ENCODE measurements around the gene ANKRD33B. TPM values are rescaled to one million over a fixed set of nuclear protein-coding genes. Genes with fewer than 3 reads are reported as not detected.

ANKRD33B gene
- total and polyA plus RNA-seq, 2 experiments from 2014 or later: 1.5 to 2.0 TPM

GRCh38 chr5:10642367-10642766, 78.5 kb downstream of the ANKRD33B start:
- WGBS (ENCODE audit: low lambda C conversion rate, missing lambda C conversion rate): 79% methylated on average over 7 of the region's 7 CpGs
- no peak for DNase-seq (ENCODE audit: low spot score)
- H3K4me2 ChIP-seq: no peak overlapping the region
- H3K4me3 ChIP-seq: no peak overlapping the region
- H3K9me3 ChIP-seq (ENCODE audit: low read depth): no peaks in the 10 kb centered on the region
- no peaks in the 10 kb centered on the region for H3K9me2 ChIP-seq (replicated peaks; ENCODE audit: insufficient read depth)
- no peak overlapping the region for H3K27ac ChIP-seq
- H3K79me2 ChIP-seq: no peaks in the 10 kb centered on the region
- no peak for TF ChIP-seq EZH2phosphoT487 (IDR thresholded peaks at IDR 0.05; ENCODE audit: low read depth, severe bottlenecking, unreplicated experiment)
- no peak for TF ChIP-seq EZH2 (IDR thresholded peaks at IDR 0.05; ENCODE audit: borderline replicate concordance)
- no peak for TF ChIP-seq CTCF (IDR thresholded peaks at IDR 0.05; ENCODE audit: poor library complexity)
- no peaks in the 10 kb centered on the region for H3K36me3 ChIP-seq (replicated peaks; ENCODE audit: insufficient read depth, low read depth)
- H3K27me3 ChIP-seq: peaks cover 7% of the 10 kb centered on the region
- H2AFZ ChIP-seq: no peak overlapping the region
- no peaks in the 10 kb centered on the region for H4K20me1 ChIP-seq (ENCODE audit: insufficient read depth, poor library complexity, severe bottlenecking)
- no peaks in the 10 kb centered on the region for H3K4me1 ChIP-seq (ENCODE audit: insufficient read depth)

GRCh38 chr5:10644192-10644591, 80.3 kb downstream of the ANKRD33B start:
- H3K9me3 ChIP-seq (ENCODE audit: low read depth): no peaks in the 10 kb centered on the region
- 82% methylated on average over 9 of the region's 9 CpGs for WGBS (ENCODE audit: low lambda C conversion rate, missing lambda C conversion rate)
- H3K4me3 ChIP-seq: no peak overlapping the region
- no peaks in the 10 kb centered on the region for H3K36me3 ChIP-seq (replicated peaks; ENCODE audit: insufficient read depth, low read depth)
- no peak for DNase-seq (ENCODE audit: low spot score)
- no peaks in the 10 kb centered on the region for H3K79me2 ChIP-seq
- no peak overlapping the region for H3K4me2 ChIP-seq
- H3K9me2 ChIP-seq (replicated peaks; ENCODE audit: insufficient read depth): no peaks in the 10 kb centered on the region
- no peaks in the 10 kb centered on the region for H3K27me3 ChIP-seq
- H4K20me1 ChIP-seq (ENCODE audit: insufficient read depth, poor library complexity, severe bottlenecking): no peaks in the 10 kb centered on the region
- no peaks in the 10 kb centered on the region for H3K4me1 ChIP-seq (ENCODE audit: insufficient read depth)
- no peak for TF ChIP-seq EZH2 (IDR thresholded peaks at IDR 0.05; ENCODE audit: borderline replicate concordance)
- TF ChIP-seq CTCF (IDR thresholded peaks at IDR 0.05; ENCODE audit: poor library complexity): no peak
- no peak for TF ChIP-seq EZH2phosphoT487 (IDR thresholded peaks at IDR 0.05; ENCODE audit: low read depth, severe bottlenecking, unreplicated experiment)
- no peak overlapping the region for H2AFZ ChIP-seq
- H3K27ac ChIP-seq: no peak overlapping the region

- Histone ChIP-seq H3K27ac (no peak overlapping the region), H2AFZ (no peak overlapping the region), H3K4me1 (ENCODE audit: insufficient read depth) (no peaks in the 10 kb centered on the region), H3K4me3 (no peak overlapping the region), H3K4me2 (no peak overlapping the region), H3K36me3 (replicated peaks; ENCODE audit: insufficient read depth, low read depth) (no peaks in the 10 kb centered on the region), H3K9me2 (replicated peaks; ENCODE audit: insufficient read depth) (no peaks in the 10 kb centered on the region), H3K79me2 (no peaks in the 10 kb centered on the region), H3K27me3 (no peaks in the 10 kb centered on the region), H3K9me3 (ENCODE audit: low read depth) (no peaks in the 10 kb centered on the region), H4K20me1 (ENCODE audit: insufficient read depth, poor library complexity, severe bottlenecking) (no peaks in the 10 kb centered on the region)
- no peak for TF ChIP-seq EZH2phosphoT487 (IDR thresholded peaks at IDR 0.05; ENCODE audit: low read depth, severe bottlenecking, unreplicated experiment)
- no peak for TF ChIP-seq CTCF (IDR thresholded peaks at IDR 0.05; ENCODE audit: poor library complexity)
- no peak for TF ChIP-seq EZH2 (IDR thresholded peaks at IDR 0.05; ENCODE audit: borderline replicate concordance)
- DNase-seq (ENCODE audit: low spot score): no peak
- 98% methylated on average over 3 of the region's 3 CpGs for whole genome bisulfite sequencing (ENCODE audit: low lambda C conversion rate, missing lambda C conversion rate)
These were observed 81.3 kb downstream of the ANKRD33B start for GRCh38 chr5:10645146-10645545.

GRCh38 chr5:10645671-10646070, 81.8 kb downstream of the ANKRD33B start:
- no peak for DNase-seq (ENCODE audit: low spot score)
- H3K79me2 ChIP-seq: no peaks in the 10 kb centered on the region
- 74% methylated on average over 6 of the region's 6 CpGs for WGBS (ENCODE audit: low lambda C conversion rate, missing lambda C conversion rate)
- H3K27me3 ChIP-seq: no peaks in the 10 kb centered on the region
- H3K4me2 ChIP-seq: no peak overlapping the region
- no peak overlapping the region for H3K4me3 ChIP-seq
- TF ChIP-seq EZH2 (IDR thresholded peaks at IDR 0.05; ENCODE audit: borderline replicate concordance) (no peak), EZH2phosphoT487 (IDR thresholded peaks at IDR 0.05; ENCODE audit: low read depth, severe bottlenecking, unreplicated experiment) (no peak), CTCF (IDR thresholded peaks at IDR 0.05; ENCODE audit: poor library complexity) (no peak)
- H3K4me1 ChIP-seq (ENCODE audit: insufficient read depth): no peaks in the 10 kb centered on the region
- H3K9me2 ChIP-seq (replicated peaks; ENCODE audit: insufficient read depth): no peaks in the 10 kb centered on the region
- no peak overlapping the region for H3K27ac ChIP-seq
- no peaks in the 10 kb centered on the region for H4K20me1 ChIP-seq (ENCODE audit: insufficient read depth, poor library complexity, severe bottlenecking)
- no peak overlapping the region for H2AFZ ChIP-seq
- H3K9me3 ChIP-seq (ENCODE audit: low read depth): no peaks in the 10 kb centered on the region
- H3K36me3 ChIP-seq (replicated peaks; ENCODE audit: insufficient read depth, low read depth): no peaks in the 10 kb centered on the region
